Measurements from ENCODE around the gene STX8.
"Not testable (repeated sequence)": the region's sequence is repeated elsewhere in the genome, so short reads cannot be mapped to it uniquely, and the experiment has no call there.

Gene STX8

DNA sequence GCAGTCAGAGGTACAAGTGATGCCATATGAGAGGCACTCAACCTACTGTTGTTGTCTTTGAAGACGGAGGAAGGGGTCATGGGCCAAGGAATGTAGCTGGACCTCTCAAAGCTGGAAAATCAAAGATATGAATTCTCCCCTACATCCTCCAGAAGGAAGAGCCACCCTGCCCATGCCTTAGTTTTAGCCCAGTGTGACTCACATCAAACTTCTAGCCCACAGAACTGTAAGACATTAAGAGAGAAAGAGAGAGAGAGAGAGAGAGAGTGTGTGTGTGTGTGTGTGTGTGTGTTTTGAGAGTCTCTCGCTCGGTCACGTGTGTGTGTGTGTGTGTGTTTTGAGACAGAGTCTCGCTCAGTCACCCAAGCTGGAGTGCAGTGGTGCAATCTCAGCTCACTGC, 87.1 kb downstream of the STX8 start:
- no peak for DNase-seq

DNA sequence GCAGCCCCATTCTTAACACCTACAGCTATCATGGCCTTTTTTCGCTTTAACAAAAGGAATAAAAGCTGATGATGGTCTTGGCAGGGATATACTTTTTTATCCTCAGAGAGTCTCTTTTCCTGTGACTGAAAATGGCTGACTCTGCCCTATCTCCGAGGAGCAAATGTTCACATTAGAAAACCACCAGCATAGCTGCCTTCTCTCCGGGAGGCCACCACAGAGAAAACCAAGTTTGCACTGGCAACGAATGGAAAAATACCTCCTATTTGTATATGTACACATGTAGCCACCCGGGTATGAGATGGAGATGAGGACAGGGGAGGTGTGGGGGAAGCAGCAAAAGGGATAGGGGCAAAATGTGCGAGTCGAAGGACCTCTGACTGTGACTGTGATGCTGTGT, 88.2 kb downstream of the STX8 start:
- DNase-seq, result no peak

- DNase-seq, result no peak
Measured at GRCh38 chr17:9484789-9485188, 90.8 kb downstream of the STX8 start.

DNA sequence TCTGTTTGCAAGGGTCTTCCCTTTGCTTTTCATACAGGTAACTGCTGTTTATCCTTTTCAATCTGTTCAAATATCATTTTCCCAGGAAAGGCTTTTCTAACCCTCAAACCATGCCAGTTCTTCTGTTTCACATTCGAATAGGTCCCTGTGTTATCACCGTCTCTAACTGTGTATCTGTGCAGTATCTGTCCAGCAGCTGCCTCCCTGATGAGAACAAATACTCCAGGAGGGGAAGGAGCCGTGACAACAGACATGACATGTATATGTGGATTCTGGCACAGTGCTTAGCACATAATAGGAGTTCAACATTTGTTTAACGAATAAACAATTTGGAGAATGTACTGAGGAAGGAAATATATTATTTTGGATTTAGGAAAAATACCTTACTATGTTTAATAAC, 95.7 kb downstream of the STX8 start:
- DNase-seq, result no peak

DNA sequence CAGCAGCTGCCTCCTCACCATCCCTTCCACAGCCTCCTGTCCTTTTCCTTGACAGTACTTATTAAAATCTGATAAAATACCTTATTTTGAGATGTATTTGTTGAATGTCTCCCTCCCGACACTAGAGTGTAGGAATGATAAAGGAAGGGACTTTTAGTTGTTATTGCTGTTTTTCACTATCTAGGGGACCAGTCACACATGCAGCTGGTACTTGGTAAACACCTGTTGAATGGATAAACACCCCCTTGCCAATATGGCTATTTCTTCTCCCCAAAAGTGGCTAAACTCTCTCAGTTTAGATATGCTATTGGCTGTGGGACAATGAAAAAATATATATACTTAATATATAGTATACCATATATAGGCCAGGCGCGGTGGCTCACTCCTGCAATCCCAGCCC, 96.7 kb downstream of the STX8 start:
- DNase-seq, result no peak

GRCh38 chr17:9475101-9475658, 100.4 kb downstream of the STX8 start:
- DNase-seq, result no peak

DNA sequence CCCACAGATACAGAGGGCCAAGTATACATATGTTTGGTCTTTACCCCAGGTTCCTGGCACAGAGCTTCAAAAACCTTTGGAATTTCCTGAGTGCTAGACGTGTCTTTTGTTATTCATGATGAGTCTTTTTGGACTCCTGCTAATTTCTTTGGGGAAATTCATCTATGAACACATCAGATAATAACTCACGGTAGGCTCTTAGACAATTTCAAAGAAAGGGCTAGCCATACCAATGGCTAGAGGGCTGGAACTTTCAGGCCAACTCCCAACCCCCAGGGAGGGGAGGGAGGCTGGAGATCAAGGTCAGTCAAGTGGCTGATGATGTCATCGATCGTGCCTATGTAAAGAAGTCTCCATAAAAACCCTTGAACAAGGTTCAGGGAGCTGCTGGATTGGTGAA, 101.9 kb downstream of the STX8 start:
- DNase-seq, result no peak

GRCh38 chr17:9472541-9472940, 103.1 kb downstream of the STX8 start:
- no peak for DNase-seq

GRCh38 chr17:9472094-9472493, 103.5 kb downstream of the STX8 start:
- DNase-seq, result no peak

- DNase-seq, result no peak
Measured at GRCh38 chr17:9470171-9470570, 105.4 kb downstream of the STX8 start.

GRCh38 chr17:9468937-9469336, 106.7 kb downstream of the STX8 start:
- DNase-seq, result no peak

DNA sequence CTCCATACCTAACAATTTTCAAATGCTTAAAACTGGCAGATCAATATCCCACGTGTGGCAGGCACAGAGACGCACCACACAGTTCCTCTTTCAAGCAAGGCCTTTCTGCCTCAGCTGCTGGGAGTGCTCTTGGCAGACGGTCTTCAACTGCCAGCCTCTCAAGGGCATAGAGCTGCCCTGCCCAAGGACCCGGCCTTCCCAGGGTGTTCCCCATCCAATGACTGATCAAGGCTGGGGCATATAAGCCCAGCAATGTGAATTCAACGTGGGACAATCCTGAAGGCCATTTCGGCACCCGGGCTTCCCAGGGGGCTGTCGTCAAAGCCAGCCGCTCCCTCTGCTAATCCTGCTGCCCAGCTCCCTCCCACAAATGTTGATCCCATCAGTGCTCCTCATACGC, 107.1 kb downstream of the STX8 start:
- no peak for DNase-seq

DNA sequence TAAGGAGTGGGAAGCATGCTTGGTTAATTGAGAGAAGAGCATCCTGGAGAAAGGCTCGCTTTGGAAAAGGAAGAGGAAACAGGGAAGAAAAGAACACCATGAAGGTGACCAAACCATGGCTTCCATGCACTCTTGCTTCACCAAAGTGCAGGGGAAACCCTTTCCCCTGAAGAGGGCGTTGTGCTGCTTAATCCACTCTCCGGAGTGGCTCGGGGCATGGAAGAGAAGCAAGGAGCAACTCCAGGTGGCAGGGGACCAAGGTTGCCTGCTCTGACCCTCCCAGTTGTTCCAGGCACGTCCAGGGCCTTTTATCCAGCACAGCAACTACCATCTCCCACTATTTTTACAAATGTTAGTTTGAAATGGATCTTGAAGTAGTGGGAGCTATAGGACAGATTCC, 108.1 kb downstream of the STX8 start:
- no peak for DNase-seq

GRCh38 chr17:9465210-9465921, 110.3 kb downstream of the STX8 start:
- no peak for DNase-seq

GRCh38 chr17:9457005-9457404, 118.6 kb downstream of the STX8 start:
- DNase-seq, result no peak

- DNase-seq, result no peak
Measured at GRCh38 chr17:9456330-9456729, 119.3 kb downstream of the STX8 start.

DNA sequence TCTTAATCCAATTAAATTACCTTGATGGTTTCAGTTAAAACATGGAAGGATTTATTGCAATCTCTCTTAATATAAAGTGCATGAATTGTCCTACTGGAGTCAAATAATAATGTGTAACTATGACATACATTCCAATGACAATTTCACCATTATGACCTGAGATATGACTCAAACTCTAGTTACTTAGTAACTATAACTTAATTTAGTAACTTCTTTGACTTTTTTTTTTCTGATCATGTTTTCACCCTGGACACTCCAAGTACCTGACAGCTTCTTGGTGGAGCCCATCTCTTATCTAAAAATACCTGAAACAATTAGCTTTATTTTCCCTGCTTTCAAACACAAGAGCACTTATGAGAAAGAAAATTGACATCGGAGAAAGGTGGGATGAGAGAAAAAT, 123.7 kb downstream of the STX8 start:
- DNase-seq, result no peak

DNA sequence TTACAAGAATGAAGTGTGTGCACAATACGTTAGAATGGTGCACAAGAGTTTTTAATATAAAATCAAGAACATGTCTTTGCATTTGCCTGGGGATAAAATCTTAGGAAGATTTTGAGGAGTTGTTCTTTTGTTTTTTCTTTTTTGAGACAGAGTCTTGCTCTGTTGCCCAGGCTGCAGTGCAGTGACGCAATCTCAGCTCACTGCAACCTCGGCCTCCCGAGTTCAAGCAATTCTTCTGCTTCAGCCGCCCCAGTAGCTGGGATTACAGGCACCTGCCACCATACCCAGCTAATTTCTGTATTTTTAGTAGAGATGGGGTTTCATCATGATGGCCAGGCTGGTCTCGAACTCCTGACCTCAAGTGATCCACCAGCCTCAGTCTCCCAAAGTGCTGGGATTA, 128.3 kb downstream of the STX8 start:
- not testable (repeated sequence) for DNase-seq

DNA sequence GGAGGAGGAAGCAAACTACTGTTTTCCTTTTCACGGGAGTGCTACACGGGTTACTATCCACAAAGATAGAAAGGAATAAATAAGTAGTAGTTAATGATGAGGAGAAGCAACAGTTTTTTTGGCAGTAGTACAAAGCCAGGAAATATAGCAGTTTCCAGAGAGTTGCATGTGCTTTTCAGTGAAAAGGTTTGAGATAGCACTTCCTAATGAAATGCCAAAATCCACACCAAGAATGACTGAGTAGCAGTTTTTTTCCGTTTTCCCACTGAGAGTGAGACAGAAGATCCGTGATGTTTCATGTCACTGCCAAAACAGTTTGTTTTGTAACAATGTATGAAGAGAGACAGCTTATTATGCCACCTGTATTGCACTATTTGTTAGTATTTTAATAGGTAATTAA, 129.1 kb downstream of the STX8 start:
- no peak for DNase-seq

DNA sequence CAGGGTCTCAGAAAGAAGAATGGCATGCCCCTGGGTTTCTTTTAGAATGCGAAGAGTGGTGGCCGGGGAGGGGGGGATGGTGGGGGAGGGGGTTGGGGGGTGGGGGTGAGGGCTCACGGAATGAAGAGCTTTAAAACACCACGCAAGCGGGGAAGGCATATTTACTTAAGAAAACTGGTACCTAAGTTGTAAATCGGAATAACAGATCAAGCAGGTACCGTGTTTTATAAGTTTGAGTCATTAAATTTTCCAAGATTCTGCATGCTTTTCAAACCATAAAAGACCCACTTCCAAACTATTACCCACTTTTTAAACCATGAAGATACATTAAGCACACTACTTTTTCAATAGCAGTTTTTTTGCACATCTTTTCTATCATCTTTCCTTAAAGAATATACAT, 130.2 kb downstream of the STX8 start:
- no peak for DNase-seq

GRCh38 chr17:9444687-9445086, 130.9 kb downstream of the STX8 start:
- DNase-seq, result no peak

DNA sequence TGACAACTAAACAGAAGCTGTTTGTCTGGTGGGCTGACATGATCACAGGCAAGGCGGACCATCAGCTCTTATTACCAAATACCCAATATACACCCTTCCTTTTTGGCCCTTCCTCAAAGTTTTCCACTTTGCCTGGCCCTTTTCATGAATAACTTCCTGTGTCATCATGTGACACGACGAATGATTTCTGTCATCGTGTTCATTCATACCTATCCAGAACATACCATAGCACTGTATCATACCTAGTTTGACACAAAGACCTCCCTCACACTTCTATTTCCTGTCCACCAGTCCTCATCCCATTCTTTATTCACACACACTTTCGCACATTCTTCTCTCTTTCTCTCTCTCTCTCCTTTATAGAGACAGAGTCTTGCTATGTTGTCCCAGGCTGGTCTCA, 131.8 kb downstream of the STX8 start:
- no peak for DNase-seq

DNA sequence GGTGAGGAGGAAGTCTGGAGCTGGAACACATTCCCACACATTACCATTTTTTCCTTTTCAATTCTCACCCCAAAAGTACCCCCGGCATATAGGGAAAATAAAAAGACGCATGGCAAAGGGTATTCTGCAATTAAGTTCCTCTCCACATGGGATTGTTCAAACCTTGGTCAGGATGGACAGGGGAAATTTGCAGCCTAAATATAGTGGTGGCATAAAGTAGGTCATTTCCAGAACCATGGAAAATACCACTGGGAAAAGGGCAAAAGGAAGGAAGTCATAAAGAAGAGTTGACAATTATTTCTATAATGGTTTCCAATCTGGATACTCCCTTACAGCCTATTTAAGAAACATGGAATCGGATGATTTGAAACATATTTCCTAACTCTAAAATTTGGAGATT, 135.8 kb downstream of the STX8 start:
- DNase-seq, result no peak

- DNase-seq, result no peak
Measured at GRCh38 chr17:9436630-9437029, 139.0 kb downstream of the STX8 start.

DNA sequence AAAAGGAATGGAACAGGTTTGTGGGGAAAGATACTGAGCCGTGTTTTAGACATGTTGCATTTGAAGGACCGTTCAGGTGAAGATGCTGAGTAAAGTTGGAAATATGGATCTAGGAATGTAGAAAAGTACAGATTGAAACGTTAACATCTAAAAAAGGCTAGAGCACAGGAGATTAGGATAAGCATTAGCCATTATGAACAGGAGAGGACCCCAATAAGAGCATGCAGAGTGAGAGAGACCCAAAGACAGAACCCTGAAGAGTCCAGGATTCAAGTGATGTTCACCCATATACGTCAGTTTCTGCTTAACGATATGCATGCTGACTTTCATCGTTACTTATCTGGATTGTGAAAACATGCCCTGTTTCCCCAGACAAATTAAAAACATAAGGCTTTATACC, 140.5 kb downstream of the STX8 start:
- no peak for DNase-seq

Data from activated naive CD4-positive, alpha-beta T cell (primary cell).